ENCODE results near the gene ADCY9.
A peak's percentile ranks its signal among the peaks of the same experiment; 100 is the strongest.
"Not testable (repeated sequence)": the region's sequence is repeated elsewhere in the genome, so short reads cannot be mapped to it uniquely, and the experiment has no call there.

Gene ADCY9

DNA sequence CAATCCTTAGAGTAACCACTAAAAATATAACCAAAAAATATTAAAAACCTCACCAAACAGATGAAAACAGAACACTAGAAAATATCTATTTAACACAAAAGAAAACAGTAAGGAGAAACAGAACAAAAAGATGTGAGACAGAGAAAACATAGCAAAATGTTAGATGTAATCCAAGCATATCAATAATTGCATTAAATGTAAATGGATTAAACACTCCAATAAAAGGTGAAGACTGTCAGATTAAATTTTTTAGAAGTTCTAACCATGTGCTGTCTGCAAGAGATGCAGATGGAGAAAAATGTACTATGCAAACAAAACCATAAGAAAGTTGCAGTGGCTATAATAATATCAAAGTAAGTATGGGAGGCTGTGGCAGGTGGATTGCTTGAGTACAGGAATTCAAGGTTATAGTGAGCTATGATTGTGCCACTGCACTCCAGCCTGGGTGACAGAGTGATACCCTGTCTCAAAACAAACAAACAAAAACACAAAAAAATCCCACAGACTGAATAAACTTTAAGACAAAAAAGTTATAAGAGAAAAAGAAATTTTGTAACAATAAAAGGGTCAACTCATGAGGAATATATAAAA, 53.9 kb downstream of the ADCY9 start:
- no peak for DNase-seq

DNA sequence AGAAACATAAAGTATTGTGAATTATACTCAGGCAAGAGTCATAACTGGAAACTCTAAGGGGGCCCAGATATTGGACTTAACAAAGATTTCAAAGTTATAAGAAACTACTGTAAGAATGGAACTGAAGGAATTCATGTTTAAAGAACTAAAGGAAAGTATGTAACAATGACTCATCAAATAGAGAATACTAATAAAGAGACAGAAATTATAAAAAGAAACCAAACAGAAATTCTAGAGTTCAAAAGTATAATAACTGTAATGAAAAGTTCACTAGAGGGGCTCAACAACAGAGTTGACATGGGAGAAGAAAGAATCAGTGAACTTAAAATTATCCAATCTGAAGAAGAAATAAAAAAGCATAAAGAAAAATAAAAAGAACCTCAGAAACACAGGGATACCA, 55.4 kb downstream of the ADCY9 start:
- no peak for DNase-seq

DNA sequence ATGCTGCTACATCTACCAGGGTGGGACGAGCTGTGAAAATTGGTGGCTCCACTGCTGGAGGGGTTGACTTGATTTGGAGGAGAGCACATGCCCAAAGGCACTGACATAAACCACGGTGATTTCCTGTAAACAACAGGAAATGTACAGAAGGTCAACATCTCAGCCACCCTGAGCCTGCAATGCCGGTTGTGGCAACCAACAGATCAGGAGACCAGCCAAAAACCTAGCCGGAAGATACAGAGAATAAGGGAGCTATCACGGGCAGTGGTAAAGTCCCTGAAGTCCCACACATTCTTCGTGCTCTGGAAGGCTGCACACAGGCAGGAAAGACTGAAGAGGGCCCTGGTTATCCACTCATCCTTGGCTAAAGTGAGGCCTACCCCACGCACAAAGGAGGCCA, 56.2 kb downstream of the ADCY9 start:
- DNase-seq: no peak

DNA sequence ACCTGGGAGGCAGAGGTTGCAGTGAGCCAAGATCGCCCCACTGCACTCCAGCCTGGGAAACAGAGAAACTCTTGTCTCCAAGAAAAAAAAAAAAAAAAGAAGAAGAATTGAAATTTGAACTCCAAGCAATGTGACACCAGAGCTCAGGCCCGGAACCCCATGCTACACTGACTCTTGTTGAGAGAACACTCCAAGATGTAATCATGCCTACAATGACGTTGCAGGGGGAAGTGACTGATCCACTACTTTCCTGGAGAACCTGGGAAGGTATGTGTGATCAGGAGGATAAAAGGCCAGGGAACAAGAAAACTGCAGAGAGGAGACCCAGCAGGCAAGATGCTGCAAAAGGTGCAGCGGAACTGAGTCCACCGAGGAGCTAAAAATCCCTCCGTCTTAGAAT, 57.9 kb downstream of the ADCY9 start:
- DNase-seq: no peak

DNA sequence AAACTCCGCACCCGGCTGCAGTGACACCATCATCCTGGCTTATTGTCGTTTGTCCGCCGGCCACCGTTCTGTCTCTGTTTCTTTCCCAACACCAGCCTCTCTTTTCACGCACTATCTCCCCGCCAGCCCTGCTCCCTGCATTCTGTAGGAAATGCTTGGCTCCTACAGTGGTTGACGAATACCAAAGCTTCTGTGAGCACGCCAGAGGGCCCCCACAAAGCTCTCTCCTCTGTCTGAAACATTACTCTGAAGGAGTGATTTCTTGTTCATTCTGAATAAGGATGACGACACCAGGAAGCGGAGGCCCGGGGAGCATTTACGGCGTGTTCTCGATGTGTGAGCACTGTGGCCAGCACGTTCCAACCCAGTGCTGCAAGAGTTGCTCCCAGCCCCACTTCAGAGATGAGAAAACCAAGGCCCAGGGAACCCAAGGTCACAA, 58.8 kb downstream of the ADCY9 start:
- DNase-seq: no peak

DNA sequence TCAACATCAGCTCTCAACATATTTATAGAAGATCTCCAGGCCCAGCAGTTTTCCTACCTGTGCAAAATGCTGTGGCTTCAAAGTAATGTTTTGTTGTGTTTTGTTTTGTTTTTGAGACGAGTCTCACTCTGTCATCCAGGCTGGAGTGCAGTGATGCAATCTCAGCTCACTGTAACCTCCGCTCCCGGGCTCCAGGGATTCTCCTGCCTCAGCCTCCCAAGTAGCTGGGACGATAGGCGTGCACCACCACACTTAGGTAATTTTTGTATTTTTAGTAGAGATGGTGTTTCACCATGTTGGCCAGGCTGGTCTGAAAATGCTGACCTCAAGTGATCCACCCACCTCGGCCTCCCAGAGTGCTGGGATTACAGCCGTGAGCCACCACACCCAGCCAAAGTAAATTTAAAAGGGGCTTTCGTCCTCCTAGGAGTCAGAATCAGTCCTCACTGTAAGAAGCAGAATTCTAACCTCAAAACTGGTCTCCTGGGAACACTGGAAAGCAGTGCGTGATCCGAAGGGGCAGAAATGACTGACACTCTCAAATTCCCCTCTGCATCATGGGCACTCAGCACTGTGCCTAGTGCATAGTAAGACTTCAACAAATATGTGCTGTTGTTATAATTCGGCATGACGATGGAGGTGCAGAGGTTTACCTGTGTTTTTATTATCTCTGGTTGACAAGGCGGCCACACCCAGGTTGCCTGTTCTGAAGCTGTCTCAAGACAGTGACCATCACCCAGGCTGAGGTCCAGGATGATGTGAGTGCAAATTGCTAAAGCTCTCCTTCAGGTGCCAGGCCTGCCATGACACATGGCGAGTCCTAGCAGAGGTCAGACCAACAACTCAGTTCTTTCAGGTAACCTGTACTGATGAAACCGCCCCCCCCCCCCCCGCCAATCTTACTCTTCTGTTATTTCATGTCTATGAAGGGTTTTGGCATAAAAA, 59.8 kb downstream of the ADCY9 start:
- DNase-seq: no peak

DNA sequence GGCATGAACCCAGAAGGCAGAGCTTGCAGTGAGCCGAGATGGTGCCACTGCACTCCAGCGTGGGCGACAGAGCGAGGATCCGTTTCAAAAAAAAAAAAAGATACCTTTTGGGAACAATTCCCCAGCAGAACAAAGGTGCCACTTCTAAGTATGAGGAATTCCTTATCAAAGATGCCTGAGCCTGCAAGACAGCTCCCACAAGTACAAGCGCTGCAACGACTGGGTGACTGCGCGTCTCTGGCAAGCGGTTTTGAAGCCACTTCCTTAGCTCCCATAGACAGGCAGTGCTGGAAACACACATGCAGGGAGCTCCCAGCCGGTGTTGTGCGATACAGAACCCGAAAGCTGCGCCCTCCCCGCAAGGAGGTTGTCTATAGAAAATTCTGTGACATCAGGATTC, 60.5 kb downstream of the ADCY9 start:
- DNase-seq: no peak

DNA sequence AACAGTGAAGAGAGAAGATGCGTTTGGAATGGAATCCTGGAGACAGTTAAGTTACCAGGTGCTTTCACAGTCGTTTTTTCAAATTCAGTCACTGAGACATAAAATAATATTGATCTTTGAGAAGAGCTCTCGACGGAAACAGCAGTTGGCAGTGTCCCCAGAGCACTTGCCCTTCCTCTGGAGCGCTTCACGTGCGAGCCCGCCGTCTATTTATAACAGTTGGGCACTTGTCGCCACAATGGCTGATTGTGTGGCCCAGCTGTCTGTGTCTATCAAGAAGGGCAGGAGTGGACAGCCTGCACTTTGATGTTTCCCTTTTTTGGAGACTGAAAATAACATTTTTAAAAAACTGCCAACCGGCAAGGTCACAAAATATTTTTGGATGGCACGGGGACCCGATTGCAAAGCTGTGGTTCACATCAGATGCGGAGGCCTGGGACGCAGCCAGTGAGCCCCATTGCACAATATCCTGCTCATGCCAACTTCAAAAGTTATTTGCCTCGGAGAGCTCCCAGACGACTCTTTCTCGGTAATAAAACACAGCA, 62.9 kb downstream of the ADCY9 start:
- peak; percentile 48 for DNase-seq

DNA sequence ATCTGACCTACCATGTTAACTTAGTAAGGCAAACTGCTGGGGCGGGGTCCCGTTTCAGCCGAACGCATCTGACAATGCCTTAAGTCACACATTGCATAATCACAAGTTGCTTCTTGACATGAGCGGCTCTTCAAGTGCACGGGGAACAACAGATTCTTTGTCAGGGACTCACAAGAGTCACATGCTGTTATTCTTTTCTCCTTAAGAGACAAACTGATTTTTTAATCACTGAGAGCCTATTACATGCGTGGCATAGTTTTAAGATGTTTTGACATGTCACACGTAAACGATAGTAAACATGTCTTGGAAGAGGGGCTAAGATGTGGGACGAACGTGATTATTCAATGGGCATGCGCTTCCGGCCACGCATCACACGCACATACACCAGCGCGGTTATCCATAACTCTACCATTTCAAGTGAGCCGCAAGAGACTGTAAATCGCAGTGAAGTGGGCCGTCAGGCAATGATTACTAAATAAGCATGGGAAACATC, 63.4 kb downstream of the ADCY9 start:
- DNase-seq: no peak

DNA sequence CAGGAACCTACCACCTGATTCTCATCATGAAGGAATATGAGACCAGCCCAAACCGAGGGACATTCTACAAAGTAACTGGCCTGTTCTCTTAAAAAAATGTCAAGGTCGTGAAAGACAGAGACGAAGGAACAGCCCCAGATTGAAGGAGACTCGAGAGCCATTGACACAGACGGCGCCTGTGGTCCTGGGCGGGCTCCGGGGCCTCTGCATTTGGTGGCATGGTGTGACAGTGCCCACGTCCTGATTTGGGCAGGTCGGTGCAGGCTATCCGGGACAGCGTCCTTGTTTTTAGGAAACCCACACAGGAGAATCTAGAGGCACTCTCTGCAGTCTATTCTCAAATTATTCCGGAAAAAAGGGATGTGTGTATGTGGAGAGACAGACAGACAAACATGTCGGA, 64.1 kb downstream of the ADCY9 start:
- no peak for DNase-seq

DNA sequence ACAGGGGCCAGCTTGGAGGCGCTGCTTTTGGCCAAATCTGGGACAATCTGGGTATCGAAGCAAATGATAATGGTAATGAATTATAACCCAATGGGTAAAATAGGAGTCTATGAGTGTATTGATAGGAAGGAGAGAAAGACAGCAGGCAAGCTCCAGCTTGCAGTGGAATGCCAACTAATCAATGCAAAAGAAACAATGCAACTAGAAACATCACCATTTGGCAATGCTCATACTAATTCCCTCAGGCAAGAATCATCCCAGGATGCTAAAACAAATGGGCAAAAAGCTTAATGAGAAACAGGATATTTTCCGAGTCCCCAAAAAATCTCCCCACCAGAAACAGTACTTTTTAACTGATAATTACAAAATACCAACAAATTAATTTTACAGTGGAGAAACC, 64.7 kb downstream of the ADCY9 start:
- DNase-seq: no peak

DNA sequence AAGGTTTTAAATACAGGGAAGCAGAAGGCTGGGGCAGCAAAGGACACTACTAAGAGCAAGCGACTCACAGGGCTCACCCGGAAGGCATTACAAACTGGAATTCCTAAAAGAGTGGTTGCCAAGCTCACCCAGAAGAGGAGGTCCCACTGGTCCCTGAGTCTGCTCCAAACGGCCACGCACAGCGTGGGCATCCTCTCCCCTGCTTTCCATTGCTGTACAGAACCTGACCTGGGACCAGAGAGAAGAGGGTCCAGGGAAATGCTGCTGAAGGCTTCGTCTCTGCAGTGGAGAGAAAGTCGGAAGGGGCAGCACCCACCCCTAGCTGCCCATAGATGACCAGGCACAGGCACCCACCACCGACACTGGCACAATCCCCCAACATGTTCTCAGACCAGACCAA, 67.2 kb downstream of the ADCY9 start:
- no peak for DNase-seq

DNA sequence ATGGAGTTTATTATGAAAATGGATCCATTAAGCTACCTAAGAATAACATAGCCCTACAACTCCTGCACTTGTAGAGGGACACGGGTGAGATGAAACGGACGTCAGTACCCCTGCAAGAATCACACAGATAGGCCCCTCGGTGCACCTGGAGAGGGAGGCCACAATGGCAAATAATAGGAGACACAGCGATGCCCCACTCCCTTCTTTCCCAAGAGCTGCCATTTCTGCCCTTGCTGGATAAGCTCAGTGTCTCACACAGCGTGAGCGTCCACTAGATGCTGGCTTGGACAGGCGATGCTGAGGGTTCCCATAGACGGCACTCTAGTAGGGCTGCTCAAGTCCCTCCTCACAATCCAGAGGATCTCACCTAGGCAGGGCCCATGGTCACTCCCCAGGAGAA, 67.8 kb downstream of the ADCY9 start:
- DNase-seq: no peak

DNA sequence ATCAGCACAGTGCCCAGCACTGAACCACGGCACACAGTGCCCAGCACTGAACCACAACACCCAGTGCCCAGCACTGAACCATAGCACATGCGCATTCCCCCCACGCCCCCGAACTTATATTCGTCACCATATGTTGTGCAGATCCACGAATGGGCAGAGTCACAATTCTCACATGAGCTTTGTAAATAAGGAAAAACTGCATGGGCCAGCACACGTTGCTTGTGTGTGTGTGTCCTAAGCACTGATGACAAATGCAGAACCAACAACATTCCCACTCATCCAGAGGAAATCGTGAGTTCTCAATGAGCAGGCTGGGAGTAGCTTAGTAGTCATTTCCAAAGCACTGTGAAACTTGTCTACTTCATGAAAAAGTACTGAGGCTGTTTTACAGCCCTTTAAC, 70.0 kb downstream of the ADCY9 start:
- DNase-seq: no peak

DNA sequence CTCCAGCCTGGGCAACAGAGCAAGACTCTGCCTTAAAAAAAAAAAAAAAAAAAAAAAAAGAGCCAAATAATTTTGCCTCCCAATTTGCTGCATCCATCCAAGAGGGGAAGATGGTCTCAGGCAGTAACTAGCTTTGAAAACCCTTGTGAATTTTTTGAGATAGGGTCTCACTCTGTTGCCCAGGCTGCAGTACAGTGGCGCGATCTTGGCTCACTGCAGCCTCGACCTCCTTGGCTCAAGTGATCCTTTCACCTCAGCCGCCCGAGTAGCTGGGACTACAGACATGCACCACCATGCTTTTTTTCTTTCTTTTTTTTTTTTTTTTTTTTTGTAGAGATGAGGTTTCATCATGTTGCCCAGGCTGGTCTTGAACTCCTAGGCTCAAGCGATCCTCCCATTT, 70.7 kb downstream of the ADCY9 start:
- not testable (repeated sequence) for DNase-seq

DNA sequence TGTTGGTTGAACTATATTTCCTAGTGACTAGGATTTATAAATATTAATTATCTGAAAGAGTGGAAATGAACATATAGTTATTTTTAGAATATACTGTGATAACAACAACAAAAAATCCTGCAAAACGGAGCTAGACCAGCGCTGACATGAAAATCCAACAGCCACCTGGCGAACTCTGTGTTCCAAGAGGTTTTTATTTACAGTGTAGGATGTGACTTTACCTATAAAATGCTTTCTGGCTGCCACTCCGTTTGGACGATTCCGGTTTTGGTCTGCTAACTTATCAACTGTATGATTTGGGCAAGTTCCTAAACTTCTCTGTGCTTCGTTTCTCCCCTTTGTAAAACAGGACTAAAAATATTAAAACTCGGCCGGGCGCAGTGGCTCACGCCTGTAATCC, 73.7 kb downstream of the ADCY9 start:
- no peak for DNase-seq

DNA sequence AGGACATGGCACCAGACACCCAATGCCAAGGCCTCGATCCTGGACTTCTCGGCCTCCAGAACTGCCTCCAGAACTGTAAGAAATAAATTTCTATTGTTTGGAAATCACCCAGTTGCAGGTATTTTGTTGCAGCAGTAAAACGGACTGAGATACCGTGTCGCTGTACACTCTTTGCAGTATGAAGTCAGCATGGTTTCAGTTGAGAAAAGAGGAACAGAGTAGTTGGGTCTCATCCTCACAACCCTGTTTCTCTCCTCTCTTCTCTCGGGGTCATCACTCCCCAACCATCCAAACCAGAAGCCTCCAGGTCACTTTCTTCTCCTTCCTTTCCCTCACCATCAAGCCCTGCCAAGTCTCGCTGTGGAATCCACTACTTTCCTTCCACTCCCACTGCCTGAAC, 77.8 kb downstream of the ADCY9 start:
- DNase-seq: no peak

DNA sequence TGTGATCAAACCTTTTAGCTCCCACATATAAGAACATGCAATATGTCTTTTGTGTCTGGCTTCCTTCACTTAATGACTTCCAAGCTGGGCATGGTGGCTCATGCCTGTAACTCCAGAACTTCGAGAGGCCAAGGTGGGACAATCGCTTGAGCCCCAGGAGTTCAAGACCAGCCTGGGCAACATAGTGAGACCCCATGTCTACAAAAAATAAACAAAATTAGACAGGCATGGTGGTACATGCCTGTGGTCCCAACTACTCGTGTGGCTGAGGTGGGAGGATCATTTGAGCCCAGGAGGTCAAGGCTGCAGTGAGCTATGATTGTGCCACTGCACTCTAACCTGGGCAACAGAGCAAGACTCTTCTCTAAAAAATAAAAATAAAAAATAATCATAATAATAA, 79.3 kb downstream of the ADCY9 start:
- not testable (repeated sequence) for DNase-seq

DNA sequence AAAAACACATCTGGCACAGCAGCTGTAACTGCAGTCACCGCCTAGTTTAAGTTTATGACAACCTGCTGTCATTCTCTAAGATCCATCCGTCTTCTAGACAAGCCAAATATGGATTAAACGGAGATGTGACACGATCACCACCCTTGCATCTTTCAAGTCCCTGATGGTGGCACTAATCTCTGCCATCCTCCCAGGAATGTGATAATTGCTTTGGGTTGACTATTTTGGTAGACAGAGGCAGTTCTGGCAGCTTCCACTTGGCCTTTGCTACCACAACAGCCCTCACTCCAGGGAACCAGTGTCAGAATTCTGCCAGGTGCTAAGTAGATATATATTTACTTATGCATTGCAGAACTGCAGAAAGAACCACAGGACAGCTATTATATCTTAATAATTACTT, 81.3 kb downstream of the ADCY9 start:
- no peak for DNase-seq

DNA sequence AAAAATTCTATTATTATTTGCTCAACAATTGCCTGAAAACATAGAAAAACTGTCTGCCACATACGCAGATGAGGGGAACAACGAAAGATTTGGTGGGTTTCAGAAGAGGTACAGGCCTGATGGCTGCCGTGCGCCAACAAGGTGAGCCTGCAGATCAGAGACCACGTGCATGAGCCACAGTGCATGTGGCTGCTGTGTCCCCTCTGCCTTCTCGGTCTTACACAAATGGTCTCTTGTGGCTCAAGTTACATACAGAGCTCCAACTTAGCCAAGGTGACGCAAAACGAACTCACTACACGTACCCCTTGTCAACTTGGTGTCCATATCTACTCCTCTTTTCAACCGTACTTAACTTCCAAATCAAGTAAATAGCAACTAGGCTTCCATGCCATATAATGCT, 82.3 kb downstream of the ADCY9 start:
- no peak for DNase-seq

DNA sequence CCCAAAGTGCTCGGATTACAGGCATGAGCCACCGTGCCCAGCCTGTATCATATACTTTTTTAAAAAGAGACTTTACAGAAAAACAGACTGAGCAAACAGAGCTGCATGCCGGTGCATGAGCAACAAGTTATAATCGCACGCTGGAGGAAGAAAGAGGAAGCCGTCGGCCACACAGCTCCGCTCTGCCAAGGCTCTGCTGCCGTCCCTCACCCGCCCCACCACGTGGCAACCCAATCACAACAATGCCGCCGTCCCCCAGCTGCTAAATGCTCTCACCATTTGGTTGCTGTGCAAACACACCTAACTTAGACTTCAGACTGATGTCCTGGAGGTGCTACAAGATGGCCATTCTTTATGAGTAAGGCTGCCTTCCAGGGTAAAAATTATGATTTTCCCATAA, 83.5 kb downstream of the ADCY9 start:
- DNase-seq: no peak

DNA sequence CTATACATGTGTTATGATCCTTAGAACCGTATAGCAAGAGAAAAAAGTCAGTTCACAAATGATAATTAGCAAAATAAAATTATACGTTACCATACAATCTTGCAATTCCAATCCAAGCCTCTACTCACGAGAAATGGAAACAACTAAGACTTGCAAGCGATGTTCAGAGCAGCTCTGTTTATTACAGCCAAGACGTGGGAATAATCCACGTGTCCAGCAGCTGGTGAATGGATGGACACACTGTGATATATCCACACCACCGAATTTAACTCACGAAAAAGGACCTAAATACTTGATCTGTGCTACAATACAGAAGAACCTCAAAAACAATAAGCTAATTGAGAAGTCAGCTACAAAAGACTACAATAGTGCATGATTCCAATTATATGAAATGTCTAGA, 88.1 kb downstream of the ADCY9 start:
- no peak for DNase-seq

DNA sequence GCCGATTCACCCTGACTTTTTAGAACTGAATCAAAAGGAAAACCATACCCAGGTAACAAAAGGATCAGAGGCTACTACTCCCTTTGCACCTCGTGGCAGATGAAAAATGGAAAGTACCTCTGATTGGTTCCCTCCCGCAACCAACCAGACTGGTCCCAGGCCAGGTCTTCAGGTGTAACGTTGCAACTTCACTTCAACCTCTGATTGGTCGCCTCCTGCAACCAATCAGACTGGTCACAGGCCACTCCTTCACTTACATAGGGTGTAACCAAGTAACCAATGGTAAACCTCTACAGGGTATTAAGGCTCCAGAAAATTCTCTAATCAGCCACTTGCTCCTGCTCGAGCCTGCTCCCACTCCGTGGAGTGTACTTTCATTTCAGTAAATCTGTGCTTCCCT, 89.4 kb downstream of the ADCY9 start:
- DNase-seq: no peak

DNA sequence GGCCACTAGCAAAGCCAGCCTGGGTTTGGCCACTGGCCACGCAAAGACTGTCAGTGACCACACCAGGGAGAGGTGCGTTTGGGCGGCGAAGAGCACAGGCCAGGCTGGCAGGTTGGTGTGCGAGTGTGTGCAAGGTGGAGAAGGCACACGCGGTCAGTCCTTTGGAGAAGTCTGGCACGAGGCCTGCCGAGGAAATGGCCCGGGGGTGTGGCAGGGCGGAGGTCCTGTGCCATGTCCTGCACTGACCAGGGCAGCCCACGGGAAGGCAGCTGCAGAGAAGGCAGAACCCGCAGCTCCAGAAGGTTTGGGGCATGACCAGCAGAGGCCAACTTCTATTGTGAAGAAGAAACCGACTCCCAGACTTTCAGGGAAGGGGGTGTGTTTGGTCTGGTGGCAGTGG, 90.8 kb downstream of the ADCY9 start:
- DNase-seq: no peak

Data from NCI-H748 treated with DMSO at 0.1 percent for 48 hours (cell line).